Gastroesophageal sphincter (tissue), 4 donors: ENCODE results near the gene AUTS2. TPM values are rescaled to one million over a fixed set of nuclear protein-coding genes. Genes with fewer than 3 reads are reported as not detected.

Experiments used
- ATAC-seq: fragments of 150-250 bp; one replicate; pipeline ENCODE4 v1.9.1; 2016; ENCODE audit warnings: mild to moderate bottlenecking, moderate library complexity
- H3K27ac ChIP-seq, 4 donors: fragments of 200-600 bp; sonication (generic) in 3 of 4; 1 replicate in 3 of 4; 2 replicates in 1 of 4; pipeline ENCODE4 v1.5.1; 2016 to 2019
- H3K27me3 ChIP-seq: fragments of 200-600 bp; sonication (generic); one replicate; pipeline ENCODE4 v1.5.1; 2019
- H3K36me3 ChIP-seq, 2 donors: fragments of 200-600 bp; sonication (generic); one replicate each; pipeline ENCODE4 v1.5.1; 2019; ENCODE audit warnings: control low read depth in 1 of 2
- H3K4me1 ChIP-seq, 3 donors: fragments of 200-600 bp; sonication (generic); 1 replicate in 2 of 3; 2 replicates in 1 of 3; pipeline ENCODE4 v1.5.1; 2016 to 2019; ENCODE audit warnings: control low read depth in 2 of 3
- H3K4me3 ChIP-seq, 2 donors: fragments of 200-600 bp; sonication (generic); one replicate each; pipeline ENCODE4 v1.5.1; 2019; ENCODE audit warnings: mild to moderate bottlenecking in 1 of 2, moderate library complexity in 1 of 2
- H3K9me3 ChIP-seq, 3 donors: fragments of 200-600 bp; sonication (generic); one replicate each; pipeline ENCODE4 v1.5.1; 2017 to 2019; ENCODE audit warnings: control low read depth in 2 of 3
- EP300 ChIP-seq: sonication (generic); formaldehyde crosslinking; IDR thresholded peaks from one replicate; pipeline ENCODE4 v1.6.1; 2017; ENCODE audit warnings: antibody characterized with exemption, mild to moderate bottlenecking
- POLR2A ChIP-seq, 2 donors: fragments of 450-650 bp; IDR thresholded peaks; one replicate each; pipeline ENCODE4 v1.6.1; 2017; ENCODE audit warnings: antibody characterized with exemption in 2 of 2, mild to moderate bottlenecking in 2 of 2, moderate library complexity in 1 of 2
- POLR2AphosphoS5 ChIP-seq: sonication (generic); formaldehyde crosslinking; IDR thresholded peaks from one replicate; pipeline ENCODE4 v1.6.1; 2017; ENCODE audit warnings: antibody characterized with exemption
- WGBS, 2 donors: methylation state at CpG; one replicate each; pipeline ENCODE4 v1.1.5; 2018; ENCODE audit warnings: low coverage in 1 of 2; 5-methylcytosine and 5-hydroxymethylcytosine counted together
- total RNA-seq, 4 donors: library from RNA; depleted of rRNA; stranded (reverse); fragments of >200 nt; gene quantifications; one replicate each; pipeline ENCODE4 v1.1.0, GENCODE V29; 2016
- TF ChIP-seq, protein P1 (sequence below), 4 experiments: fragments of 200-600 bp in 2 of 4; fragments of 450-650 bp in 2 of 4; sonication (generic) in 1 of 4; IDR thresholded peaks; one replicate each; pipeline ENCODE4 v1.5.1; 2017 to 2019; ENCODE audit warnings: antibody characterized with exemption in 4 of 4, mild to moderate bottlenecking in 2 of 4, moderate library complexity in 2 of 4

The AUTS2 gene
- total RNA-seq, 4 donors from 2014 or later = 12.2 to 48.7 (median 44.1) TPM

DNA sequence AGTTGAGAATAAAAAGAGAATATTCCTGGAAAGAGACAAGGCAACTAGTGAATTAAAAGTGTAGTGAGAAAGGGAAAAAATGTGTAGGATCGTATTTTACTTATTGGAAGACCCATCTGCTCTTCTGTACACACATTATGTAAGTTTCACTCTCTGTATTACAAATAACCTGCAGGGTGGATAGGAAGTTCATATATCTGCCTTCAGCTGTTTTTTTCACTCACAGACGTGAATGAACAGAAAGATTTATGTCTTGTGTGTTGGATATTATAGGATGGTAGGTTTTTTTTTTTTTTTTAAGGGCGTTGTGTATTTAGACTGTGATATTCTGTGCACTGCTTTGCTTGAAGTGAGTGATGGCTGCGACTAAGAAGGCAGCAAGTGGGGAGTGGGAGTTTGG, 266.5 kb downstream of the AUTS2 start:
- Histone ChIP-seq H3K27ac (no peak overlapping the region), H3K36me3 (no peaks in the 10 kb centered on the region), H3K27me3 (no peaks in the 10 kb centered on the region), H3K4me3 (no peak overlapping the region), H3K9me3 (no peaks in the 10 kb centered on the region), H3K4me1 (peaks cover 0 to 56% (median 0%) of the 10 kb centered on the region in 3 donors)
- TF ChIP-seq POLR2AphosphoS5 (no peak), EP300 (no peak), POLR2A (IDR thresholded peaks at IDR 0.05) (no peak)
- TF ChIP-seq, protein P1, sequence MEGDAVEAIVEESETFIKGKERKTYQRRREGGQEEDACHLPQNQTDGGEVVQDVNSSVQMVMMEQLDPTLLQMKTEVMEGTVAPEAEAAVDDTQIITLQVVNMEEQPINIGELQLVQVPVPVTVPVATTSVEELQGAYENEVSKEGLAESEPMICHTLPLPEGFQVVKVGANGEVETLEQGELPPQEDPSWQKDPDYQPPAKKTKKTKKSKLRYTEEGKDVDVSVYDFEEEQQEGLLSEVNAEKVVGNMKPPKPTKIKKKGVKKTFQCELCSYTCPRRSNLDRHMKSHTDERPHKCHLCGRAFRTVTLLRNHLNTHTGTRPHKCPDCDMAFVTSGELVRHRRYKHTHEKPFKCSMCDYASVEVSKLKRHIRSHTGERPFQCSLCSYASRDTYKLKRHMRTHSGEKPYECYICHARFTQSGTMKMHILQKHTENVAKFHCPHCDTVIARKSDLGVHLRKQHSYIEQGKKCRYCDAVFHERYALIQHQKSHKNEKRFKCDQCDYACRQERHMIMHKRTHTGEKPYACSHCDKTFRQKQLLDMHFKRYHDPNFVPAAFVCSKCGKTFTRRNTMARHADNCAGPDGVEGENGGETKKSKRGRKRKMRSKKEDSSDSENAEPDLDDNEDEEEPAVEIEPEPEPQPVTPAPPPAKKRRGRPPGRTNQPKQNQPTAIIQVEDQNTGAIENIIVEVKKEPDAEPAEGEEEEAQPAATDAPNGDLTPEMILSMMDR (IDR thresholded peaks at IDR 0.05) = no peak
- ATAC-seq = no peak
- 60 to 67% methylated on average over 3 to 4 of the region's 4 CpGs for WGBS, 2 donors

DNA sequence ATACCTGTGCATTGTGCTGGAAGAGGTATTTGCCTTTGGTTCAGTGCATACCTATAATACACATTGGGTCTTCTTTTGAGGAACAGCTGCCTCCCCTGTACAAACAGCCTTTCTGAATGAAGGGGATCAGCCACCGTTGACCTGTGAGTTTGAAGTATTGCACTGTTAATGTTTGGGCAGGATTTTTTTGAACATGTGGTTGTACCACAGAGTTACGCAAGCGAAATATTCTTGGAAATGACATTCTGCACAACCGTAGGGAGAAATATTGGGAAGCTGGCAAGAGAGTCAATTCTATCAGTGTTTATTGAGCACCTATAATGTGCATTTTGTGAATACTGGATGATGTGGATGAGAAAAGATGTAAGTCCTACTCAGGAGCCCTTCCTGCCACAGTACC, 270.6 kb downstream of the AUTS2 start:
- 83 to 94% methylated on average over 1 to 4 of the region's 4 CpGs for whole genome bisulfite sequencing, 2 donors
- Histone ChIP-seq H3K36me3 (no peaks in the 10 kb centered on the region), H3K4me1 (peaks cover 0 to 40% (median 0%) of the 10 kb centered on the region in 3 donors), H3K9me3 (no peaks in the 10 kb centered on the region), H3K27me3 (no peaks in the 10 kb centered on the region), H3K4me3 (no peak overlapping the region), H3K27ac (no peak overlapping the region)
- no peak for ATAC-seq
- TF ChIP-seq POLR2AphosphoS5 (no peak), POLR2A (IDR thresholded peaks at IDR 0.05) (no peak), EP300 (no peak)

DNA sequence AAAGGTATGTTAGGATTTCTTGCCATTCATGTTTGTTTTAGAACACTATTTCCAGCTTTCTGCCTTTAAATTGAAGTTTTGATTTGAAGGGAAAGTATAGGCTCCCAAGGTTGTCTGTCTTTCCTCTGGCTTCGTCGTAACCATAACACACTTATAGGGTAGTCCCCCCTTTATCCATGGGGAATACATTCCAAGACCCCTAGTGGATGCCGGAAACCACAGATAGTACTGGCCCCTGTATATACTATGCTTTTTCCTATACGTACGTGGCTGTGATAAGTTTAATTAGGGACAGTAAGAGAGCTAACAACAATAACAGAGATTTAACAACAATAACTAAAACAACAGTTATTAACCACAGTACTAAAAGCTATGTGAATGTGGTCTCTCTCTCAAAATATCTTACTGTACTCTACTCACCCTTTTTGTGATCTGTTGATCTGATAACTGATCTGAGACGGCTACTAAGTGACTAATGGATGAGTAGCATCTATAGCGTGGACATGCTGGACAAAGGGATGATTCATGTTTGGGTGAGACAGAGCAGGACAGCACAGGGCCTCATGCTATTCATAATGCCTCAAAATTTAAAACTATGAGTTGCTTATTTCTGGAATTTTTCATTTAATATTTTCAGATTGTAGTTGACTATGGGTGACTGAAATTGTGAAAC, 273.1 kb downstream of the AUTS2 start:
- TF ChIP-seq, protein P1 (IDR thresholded peaks at IDR 0.05) = no peak

DNA sequence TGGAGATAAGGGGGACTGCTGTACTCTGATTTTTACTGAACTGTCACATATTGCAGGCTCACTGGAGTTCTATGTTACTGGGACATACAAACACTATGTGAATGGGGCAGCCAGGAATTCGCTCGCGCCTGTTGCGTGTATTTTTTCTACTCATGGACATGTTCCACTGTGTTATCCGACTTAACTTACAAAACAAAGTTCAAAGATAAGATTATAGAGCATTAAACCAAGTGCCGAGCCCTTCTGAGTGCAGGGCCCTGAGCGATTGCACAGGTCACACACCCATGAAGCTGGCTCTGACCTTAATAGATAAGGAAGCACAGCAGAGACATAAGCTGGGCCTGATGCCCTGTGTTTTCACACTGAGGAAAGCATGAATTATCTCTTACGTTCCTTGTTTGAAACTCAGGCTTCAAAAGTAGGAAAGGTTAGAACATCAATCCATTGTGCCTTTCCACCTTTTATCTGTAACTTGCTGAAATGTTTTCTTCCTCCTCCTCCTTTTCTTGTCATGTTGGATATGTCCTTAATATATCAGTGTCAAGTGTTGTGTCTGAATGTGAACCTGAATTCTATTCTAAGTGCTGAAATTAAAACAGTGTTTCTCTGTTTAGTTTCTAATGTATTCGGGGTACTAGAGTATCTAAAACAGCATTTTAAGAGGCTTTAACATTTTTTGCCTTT, 273.8 kb downstream of the AUTS2 start:
- TF ChIP-seq EP300 (no peak), POLR2A (IDR thresholded peaks at IDR 0.05) (no peak), POLR2AphosphoS5 (no peak)
- TF ChIP-seq, protein P1 (IDR thresholded peaks at IDR 0.05) = no peak
- H3K27ac ChIP-seq = no peak overlapping the region
- no peak overlapping the region for H3K4me3 ChIP-seq
- ATAC-seq = no peak
- H3K36me3 ChIP-seq = no peaks in the 10 kb centered on the region
- H3K9me3 ChIP-seq = no peaks in the 10 kb centered on the region
- H3K4me1 ChIP-seq = peaks cover 0 to 23% (median 0%) of the 10 kb centered on the region in 3 donors
- H3K27me3 ChIP-seq = no peaks in the 10 kb centered on the region
- 46 to 70% methylated on average over 9 of the region's 9 CpGs for WGBS, 2 donors

More for the DNA sequence above, 273.1 kb downstream of the AUTS2 start:
- no peaks in the 10 kb centered on the region for H3K9me3 ChIP-seq
- 66 to 87% methylated on average over 7 of the region's 7 CpGs for WGBS, 2 donors
- H3K27me3 ChIP-seq = no peaks in the 10 kb centered on the region
- ATAC-seq = no peak
- H3K4me3 ChIP-seq = no peak overlapping the region
- H3K4me1 ChIP-seq = peaks cover 0 to 24% (median 0%) of the 10 kb centered on the region in 3 donors
- H3K36me3 ChIP-seq = no peaks in the 10 kb centered on the region
- H3K27ac ChIP-seq = no peak overlapping the region

DNA sequence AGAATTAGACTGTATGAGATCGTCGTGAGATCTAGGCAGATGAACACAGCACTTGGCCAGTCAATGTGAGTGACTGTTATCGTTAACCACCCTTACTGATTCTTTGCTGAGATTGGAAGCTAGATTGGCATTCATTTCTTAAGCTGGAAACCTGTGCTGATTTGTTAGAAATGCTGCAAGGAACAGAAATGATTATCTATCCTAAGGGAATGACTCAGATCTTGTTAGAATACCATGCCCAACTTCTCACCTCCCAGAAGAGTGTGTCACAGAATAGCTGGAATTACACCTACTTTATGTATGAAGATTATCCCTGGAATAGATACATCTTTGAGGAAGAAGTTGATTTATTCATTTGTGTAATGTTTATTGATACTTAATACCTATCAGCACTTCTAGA, 275.2 kb downstream of the AUTS2 start:
- no peak for ATAC-seq
- TF ChIP-seq POLR2A (IDR thresholded peaks at IDR 0.05) (no peak), POLR2AphosphoS5 (no peak), EP300 (no peak)
- TF ChIP-seq, protein P1 (IDR thresholded peaks at IDR 0.05) = no peak
- peaks cover 0 to 20% (median 0%) of the 10 kb centered on the region in 3 donors for H3K4me1 ChIP-seq
- H3K27me3 ChIP-seq = no peaks in the 10 kb centered on the region
- no peak overlapping the region for H3K4me3 ChIP-seq
- no peaks in the 10 kb centered on the region for H3K36me3 ChIP-seq
- H3K9me3 ChIP-seq = no peaks in the 10 kb centered on the region
- no peak overlapping the region for H3K27ac ChIP-seq
- WGBS, 2 donors = 74 to 90% methylated on average over 2 to 3 of the region's 3 CpGs
